NK-92 treated with Interleukin-12 subunit alpha and Interleukin-12 subunit beta, amount 100 ng/mL, for 24 hours (cell line): ENCODE data around the gene OXTR.

ENCODE experiments used
- DNase-seq: peaks from one replicate; lab custom pipeline; 2025; lab: John Stamatoyannopoulos, UW

The OXTR gene

DNA sequence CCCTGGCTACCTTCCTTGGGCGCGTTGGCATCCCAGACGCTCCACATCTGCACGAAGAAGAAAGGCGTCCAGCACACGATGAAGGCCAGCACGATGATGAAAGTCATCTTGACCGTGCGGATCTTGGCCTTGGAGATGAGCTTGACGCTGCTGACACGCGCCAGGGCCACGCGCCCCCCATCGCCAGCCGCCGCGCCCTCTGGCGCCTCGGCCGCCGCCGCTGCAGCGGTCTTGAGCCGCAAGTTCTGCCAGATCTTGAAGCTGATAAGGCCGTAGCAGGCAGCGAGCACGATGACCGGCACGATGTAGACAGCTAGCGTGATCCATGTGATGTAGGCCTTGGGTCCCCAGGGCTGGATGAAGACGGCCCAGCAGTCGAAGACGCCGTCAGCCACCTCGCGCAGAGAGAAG lies 2.2 kb downstream of the OXTR start:
- no peak for DNase-seq

DNA sequence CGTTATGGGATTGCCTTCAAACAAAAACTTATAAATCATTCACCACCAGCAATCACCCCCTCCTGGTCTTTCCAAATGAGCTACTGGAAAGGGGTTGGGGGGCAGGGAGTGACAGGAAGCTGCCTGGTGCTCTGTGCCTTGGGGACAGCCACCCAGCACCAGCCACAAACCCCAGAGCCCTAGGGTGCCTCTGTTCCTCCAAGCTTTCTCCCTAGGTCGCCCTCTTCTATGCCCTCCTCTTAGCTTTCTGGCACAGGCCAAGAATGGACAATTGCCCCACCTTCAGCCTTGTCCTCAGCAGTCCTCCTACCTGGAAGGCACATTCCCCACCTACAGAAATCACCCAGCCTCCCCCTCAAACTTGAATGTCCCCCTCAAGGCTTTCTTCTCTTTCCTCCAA lies 3.3 kb downstream of the OXTR start:
- DNase-seq: no peak

DNA sequence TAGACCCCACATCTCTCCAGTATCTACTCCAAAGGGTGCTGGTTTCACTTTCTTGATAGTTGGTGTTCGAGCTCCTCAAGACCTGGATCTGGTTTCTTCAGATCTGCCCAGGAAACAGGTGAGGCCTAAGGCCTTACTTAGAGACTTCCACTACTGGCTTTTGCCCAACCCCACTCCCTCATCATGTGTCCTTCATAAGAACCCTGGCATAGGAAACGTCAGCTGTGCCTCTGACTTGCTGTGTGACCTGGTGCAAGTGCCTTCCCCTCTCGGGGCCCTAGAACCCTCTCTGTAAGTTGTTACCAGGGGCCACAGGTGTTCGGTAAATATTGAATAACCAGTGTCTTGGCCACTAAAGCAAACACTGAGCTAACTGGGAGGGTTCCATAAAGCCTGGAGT lies 3.9 kb downstream of the OXTR start:
- no peak for DNase-seq

DNA sequence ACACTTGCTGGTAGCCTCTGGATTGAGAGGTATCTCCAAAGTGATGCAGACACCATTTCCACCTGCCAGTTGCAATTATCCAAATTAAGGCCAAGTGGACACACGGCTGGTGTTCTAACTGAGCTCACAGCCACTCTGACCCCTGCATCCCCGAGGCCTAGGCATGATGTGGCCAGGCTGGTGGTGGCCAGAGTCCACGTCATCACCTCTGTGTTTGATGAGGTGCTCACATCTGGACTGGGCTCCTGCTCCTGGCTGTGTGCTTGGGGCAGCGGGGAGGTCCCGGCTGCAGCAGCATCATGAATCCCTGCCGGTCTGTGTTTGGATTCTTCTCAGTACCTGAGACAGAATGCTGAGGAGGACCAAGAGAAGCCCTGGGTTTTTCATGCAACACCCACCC lies 4.9 kb downstream of the OXTR start:
- no peak for DNase-seq

DNA sequence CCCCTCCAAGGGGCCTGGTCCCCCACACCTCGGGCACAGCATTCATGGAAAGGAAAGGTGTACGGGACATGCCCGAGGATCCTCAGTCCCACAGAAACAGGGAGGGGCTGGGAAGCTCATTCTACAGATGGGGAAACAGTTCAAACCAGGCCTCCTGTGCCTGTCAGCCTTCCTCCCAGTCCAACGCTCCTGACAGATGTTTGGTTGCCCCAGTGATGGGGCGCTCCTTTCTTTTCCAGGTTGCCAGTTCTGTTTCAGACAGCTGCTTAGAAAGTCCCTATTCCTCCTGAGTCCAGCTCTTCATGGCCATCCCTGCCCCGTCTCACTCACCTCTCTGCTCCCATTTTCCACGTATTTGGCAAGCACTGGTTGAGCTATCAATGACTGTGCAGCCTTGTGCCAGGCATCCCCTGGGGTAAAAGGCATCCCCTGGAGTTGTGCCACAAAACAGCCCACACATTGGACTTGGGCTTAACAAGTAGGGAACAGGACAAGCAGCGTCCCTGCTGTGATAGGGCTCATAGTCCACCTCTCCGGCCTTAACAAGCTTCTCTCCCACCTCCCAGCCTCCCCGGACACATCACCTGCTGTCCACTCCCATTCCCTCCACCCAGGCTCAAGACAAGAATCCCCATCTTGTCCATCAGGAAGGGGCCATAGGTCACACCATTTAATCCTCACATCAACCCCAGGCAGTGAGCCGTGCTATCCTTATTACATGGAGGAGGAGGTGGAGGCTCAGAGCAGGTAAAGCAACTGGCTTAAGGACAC lies 6.6 kb downstream of the OXTR start:
- no peak for DNase-seq

DNA sequence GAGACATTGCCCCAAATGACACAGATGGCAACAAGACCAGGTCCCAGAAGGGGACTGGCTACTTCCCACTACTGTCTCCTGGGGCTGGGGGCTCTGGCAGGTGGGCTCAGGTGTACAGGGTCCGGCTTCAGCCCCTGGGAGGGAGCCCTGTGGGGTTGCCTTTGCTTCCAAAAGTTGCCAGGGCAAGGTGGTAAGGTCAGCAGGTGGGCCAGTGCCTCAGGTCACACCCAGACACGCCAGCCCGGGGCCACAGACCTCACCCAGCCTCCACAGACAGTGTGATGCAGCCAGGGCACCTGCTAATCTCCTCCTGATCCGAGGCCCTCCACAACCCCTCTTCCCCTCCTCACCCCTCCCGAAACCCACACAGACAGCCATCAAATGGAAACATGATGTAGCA lies 7.5 kb downstream of the OXTR start:
- DNase-seq: no peak

DNA sequence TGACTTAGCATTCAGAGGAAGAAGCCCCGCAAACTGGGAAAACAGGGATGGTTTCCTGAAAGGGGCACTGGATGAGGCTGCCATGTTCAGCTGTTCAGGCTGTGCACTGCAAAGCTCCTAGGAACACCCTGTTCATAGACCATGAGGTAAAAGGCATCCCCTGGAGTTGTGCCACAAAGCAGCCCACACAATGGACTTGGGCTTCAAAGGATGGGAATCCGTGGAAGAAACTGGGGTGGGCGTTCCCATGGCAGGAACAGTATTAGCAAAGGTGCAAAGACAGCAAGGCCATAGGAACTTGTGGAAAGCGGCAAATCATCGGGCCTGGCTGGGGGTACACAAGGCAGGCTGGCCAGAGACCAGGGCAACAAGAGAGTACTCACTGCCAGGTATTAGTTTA lies 8.9 kb downstream of the OXTR start:
- DNase-seq: no peak

DNA sequence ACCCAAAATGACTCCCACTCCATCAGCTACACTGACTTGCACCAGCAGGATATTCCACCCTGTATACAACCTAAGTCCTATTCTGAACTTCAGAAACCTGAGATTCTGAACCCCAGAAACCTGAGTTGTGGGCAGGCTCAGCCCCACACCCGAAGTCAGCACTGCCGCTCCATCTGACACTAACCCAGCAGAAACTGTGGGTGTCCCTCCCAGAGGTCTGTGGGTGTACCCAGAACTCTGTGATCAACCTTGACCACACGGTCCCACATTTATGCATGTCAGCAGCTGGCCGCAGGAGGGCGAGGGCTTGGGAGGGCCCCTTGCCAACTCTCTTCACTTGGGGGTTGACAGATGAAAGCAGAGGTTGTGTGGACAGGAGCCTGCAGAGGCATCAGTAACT lies 9.3 kb downstream of the OXTR start:
- no peak for DNase-seq

DNA sequence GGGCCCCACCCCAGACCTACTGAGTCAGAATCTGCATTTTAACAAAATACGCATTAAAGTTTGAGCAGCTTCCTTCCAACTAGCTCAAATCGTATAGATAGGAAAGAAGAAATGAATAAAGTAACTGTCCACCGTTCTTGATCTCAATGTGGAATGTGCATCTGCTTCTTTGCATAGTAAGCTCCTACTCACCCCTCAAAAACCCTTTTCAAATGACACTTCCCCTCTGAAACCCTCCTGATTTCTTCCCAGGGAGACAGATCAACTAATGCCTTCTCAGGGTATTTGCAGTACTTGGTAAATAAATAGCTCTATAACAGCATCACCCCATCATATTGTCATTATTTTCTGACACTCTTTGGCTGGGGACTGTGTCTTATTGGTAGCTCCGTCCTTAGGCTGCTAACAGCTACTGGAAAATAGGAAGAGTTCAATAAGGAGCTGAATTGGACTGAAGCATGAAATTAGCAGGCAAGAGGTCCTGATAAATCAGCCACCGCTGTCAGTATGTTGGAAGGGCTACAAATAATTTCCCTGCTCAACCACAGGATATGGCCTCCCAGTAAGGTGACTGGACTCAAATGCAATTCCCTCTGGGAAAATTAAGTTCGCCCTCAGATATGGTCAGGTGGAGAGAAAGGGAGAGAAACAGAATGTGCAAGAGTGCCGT lies 10.2 kb downstream of the OXTR start:
- DNase-seq: no peak

DNA sequence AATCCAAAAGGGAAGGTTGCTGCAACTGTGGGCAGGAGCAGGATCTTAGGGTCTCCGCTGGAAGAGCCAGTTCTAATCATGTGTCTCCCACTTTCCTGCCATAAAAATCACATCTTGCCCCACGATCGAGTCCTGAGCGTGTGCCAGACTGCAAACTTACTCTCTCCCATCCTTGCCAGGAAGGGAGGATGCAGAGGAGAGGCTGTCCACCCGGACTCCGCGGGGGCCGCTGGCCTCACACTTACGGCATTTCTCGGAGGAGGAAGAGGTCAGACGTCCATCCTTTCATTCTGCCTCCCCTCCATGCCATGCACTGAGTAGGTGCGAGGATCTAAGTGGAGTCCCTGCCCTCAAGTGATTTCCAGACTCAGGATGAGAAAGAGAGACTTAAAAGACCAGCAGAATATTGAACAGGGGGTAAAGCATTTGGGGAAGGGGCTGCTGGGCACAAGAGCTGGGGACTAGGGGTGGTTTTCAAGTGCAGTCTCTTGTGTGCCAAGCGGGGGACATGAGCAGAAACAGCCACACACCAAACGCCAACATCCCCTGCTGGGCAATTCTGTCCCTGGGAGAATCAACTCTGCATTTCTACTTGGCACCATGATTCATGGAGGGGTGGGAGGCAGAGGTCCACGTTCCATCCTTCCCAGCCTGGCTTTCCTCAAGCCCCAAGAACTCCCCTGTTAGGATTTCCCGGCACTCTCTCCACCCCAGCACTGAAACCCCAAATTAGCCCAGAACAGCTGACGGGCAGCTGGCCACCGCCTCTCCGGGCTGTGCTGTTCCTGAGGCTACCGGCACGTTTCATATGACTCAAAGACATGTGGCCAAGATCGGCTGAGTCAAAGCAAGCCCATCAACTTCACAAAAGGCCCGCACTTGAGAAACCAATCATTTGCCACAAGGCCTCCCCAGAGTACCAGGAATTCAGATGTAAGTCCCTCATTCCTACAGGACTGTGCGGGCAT lies 11.6 kb downstream of the OXTR start:
- no peak for DNase-seq

DNA sequence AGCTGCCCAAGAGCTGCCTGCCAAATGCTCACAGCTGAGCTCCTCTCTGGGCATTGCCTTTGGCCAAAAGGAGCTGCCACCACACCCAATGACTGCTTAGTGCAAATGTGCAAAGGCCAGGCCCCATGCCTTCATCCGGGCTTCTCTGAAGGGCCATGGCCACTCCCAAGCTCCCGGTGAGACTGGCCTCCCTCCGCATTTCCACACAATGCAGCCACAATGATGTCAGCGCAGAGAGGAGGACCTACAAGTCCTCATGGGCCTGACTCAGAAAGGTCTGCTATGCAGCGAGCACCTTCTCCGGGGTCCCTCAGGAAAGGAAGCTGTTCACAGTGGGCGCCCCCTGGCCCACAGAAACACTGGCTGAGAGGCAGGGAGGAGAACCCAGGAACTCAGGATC lies 12.7 kb downstream of the OXTR start:
- no peak for DNase-seq

DNA sequence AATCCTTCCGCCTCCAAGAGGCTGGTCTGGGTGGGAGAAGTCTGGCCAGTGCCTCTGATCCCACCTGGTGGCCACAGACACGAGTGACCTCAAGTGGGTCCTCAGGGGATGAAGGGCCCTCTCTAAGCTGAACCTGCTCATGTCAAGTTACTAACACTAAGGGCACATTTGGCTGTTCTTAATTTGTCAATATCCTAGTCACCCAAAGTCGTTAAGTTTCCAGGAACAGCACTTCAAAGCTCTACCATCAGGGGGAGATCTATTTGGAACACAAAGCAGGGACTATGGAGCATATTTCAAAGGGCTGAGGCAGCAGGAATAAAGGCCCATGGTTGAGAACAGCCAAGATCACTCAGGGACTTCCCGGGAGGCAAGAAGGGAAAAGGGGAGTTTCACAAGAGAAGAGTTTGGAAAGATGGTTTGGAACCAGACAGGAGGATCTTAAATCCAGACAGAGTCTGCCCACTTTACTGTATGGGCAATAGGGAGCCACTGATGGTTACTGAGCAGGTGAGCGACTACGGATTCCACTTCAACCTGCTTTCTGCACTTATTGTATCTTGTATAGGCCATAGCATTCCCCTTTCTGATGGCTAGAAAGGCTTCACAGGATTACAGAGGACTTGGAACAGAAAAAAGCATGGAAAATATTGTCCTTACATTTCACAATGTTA lies 13.7 kb downstream of the OXTR start:
- DNase-seq: no peak

DNA sequence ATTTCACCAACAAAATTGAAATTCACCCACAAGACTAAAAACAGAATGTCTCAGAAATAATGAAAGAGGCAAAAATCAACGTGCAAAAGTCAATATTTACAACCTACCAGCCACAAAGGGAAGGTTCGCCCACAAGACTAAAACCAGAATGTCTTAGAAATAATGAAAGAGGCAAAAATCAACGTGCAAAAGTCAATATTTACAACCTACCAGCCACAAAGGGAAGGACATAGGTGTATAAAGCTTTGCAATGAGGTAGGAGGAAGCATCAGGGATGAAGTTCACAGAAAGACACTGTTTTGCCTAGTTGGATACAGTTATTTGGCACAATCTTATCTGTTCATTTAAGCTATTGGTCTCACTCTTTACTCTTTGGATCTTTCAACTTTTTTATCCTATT lies 14.3 kb downstream of the OXTR start:
- DNase-seq: no peak

DNA sequence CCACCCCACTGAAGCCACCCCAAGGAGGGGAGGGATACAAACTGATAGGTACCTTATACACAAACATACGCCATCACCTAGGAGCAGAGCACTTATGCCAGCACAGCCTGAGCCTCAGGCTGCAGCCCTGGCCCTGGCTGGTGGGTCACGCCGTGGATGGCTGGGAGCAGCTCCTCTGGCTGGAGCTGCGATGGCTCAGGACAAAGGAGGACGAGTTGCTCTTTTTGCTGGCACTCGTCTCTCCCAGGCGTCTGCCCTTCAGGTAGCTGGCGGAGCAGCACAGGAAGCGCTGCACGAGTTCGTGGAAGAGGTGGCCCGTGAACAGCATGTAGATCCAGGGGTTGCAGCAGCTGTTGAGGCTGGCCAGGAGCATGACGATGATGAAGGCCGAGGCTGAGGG lies 16.6 kb downstream of the OXTR start:
- no peak for DNase-seq

DNA sequence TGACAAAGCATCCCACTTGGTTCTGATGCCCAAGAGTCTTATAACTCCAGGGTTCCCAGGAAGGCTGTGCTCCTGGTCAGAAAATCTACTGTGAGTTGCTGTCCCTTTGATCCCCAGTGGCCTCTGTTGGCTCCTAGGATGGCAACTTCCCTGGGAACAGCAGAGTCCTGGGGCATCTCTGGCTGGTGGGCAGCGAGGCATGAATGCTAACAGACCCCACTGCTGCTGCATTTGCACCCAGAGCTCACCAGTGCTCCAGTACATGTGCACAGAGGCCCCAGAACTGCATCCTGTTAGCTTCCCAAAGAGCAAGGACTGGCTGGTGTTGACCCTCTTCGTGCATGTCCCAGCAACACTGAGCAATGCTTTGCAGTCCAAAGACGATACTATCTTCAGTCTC lies 20.1 kb downstream of the OXTR start:
- DNase-seq: no peak

DNA sequence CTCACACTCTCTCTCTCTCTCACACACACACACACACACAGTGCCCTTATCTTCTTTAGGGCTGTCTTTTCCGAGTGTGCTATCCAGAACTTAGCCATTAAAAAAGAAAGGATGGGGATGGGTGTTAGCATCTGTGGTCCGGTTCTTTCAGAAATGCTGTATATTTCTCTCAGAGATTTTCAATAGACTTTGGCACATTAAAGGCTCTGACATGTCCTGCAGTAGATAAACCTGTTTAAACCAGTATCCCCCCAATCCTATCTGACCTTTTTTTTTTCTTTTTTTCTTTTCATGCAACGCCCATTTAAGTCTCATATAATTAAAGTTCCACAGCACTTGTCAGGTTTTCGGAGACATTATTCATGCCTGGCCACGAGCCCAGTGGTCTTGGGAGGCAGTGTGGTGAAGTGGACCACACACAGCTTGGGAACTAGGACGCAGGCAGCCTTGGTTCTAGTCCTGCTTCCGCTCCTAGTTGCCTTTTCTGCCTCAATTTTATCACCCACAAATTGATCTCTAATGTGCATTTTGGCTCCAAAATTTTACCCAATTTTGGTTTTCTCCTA lies 22.6 kb downstream of the OXTR start:
- DNase-seq: no peak

DNA sequence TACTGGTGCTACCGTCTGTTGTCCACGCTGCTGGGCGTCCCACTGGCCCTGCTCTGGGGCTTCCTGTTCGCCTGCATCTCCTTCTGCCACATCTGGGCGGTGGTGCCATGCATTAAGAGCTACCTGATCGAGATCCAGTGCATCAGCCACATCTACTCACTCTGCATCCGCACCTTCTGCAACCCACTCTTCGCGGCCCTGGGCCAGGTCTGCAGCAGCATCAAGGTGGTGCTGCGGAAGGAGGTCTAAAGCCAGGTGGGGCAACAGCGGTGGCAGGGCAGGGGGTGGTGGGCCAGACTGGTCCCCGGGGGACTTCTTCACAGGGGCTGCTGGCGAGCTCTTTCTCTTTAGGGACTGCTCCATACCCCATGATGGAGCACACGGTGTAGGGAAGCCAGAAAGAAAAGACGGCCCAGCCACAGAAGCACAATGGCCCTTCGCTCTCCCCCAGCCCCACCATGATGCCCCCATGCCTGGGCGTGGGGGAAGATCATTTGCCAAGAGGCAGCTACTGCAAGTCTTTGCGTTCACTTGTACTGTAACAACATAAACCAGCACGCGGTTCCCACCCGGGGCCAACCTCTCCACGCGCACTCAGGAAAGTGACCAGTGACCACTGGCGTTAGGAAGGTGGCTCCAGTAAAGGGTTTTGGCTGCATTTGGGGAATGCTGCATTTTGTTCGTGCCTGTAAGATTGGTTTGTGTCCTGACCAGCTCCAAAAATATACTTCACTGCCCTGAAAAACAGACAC lies 23.6 kb downstream of the OXTR start:
- DNase-seq: no peak

DNA sequence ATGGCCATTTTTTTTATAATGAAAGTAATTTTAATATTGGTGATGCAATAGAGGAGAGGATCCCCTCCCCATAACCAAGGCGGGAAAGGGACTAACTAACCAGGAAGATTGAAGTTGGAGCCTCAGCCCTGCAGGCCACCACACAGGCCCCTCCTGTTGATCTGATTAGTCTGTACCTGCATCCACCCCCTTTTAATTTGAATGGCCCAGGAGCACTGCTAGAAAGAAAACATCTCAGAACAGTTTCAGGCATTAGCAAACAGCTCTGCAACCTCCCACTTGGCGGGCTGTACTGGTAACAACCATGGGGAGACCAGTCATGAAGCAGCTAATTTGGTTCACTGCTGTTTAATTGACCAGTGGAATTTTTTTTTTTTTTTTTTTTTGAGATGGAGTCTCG lies 25.5 kb downstream of the OXTR start:
- DNase-seq: no peak

DNA sequence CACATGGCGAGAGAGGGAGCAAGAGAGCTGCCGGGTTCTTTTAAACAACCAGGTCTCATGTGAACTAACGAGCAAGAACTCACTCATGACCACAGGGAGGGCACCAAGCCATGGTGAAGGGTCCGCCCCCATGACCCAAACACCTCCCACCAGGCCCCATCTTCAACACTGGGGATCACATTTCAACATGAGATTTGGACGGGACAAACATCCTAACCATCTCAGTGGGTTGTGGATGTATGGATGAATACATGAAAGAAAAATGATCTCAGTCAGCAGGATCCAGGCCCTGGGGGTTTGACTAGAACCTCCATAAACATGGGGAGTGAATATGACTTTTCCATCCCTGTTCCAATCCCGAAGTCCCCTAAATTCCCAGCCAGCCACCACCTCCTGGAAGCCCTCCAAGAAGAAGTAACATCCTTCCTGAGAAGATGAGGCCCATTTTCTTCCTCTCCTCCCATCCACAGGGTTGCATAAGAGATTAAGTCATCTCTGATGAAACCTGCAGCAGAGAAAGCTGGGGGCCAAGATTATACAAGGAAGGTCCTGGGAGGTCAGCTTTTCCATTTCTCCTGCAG lies 26.3 kb downstream of the OXTR start:
- no peak for DNase-seq

DNA sequence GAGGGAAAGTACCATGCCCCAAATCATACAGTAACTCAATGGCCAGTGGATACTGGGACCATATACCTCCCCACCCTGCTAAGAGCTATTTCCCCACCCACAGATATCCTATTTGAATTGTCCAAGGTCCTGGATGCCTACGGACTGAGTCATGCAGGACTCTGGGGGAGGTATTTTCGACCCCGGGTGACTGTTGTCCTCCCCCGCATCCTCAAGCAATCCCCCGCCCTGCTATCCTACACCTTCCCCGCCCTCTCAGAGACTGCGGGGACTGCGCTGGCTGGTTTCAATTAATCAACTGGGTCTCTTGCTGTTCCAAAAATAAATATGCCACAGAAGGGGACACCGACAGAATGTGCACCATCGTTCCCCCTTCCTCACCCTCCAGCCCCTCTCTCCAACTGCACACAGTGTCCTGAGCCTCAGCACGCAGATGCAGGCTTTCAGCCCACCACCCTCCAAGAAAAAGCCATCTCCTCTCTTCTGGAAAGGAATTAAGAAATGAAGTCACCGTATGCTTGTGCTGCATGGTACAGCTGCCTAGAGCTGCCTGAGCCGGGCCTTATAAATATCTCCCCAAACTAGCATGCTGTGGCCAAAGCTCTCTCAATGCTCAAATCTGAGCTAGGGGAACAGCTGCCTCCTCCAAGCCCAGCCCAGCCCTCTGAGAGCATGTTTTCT lies 27.7 kb downstream of the OXTR start:
- DNase-seq: no peak
